Stimulated activated naive CD8-positive, alpha-beta T cell treated with anti-CD3 and anti-CD28 coated beads, Interleukin-15, Interleukin-2, amounts not matched to agents 100 ng/mL and 50 ng/mL, for 24 hours (primary cell): Measurements from ENCODE around the gene RRP8.

Experiments
- H3K27ac Mint-ChIP-seq: one replicate; pipeline ENCODE4 v1.8.0; 2021; ENCODE audit warnings: mild to moderate bottlenecking, mixed read lengths
- H3K27me3 Mint-ChIP-seq: one replicate; pipeline ENCODE4 v1.8.0; 2021; ENCODE audit warnings: mixed read lengths
- H3K36me3 Mint-ChIP-seq: one replicate; pipeline ENCODE4 v1.8.0; 2021; ENCODE audit warnings: low read depth, mixed read lengths
- H3K4me1 Mint-ChIP-seq: one replicate; pipeline ENCODE4 v1.8.0; 2021; ENCODE audit warnings: low read depth, mixed read lengths
- H3K4me3 Mint-ChIP-seq: one replicate; pipeline ENCODE4 v1.8.0; 2021; ENCODE audit warnings: mild to moderate bottlenecking, mixed read lengths
- H3K9me3 Mint-ChIP-seq: one replicate; pipeline ENCODE4 v1.8.0; 2021; ENCODE audit warnings: mixed read lengths

The RRP8 gene

GRCh38 chr11:6563667-6564066 lies 39.7 kb downstream of the RRP8 start:
- Mint-ChIP-seq H3K9me3 (no peaks in the 10 kb centered on the region), H3K36me3 (peaks cover 14% of the 10 kb centered on the region), H3K4me3 (no peak overlapping the region), H3K4me1 (no peaks in the 10 kb centered on the region), H3K27me3 (no peaks in the 10 kb centered on the region), H3K27ac (no peak overlapping the region)

- no peaks in the 10 kb centered on the region for H3K4me1 Mint-ChIP-seq
- no peak overlapping the region for H3K4me3 Mint-ChIP-seq
- H3K36me3 Mint-ChIP-seq = peaks cover 14% of the 10 kb centered on the region
- H3K27me3 Mint-ChIP-seq = no peaks in the 10 kb centered on the region
- no peak overlapping the region for H3K27ac Mint-ChIP-seq
- no peaks in the 10 kb centered on the region for H3K9me3 Mint-ChIP-seq
Observed at GRCh38 chr11:6563121-6563619, 40.2 kb downstream of the RRP8 start.

GRCh38 chr11:6561288-6561687 lies 42.1 kb downstream of the RRP8 start:
- H3K4me3 Mint-ChIP-seq = no peak overlapping the region
- H3K4me1 Mint-ChIP-seq = no peaks in the 10 kb centered on the region
- no peak overlapping the region for H3K27ac Mint-ChIP-seq
- H3K27me3 Mint-ChIP-seq = no peaks in the 10 kb centered on the region
- H3K9me3 Mint-ChIP-seq = no peaks in the 10 kb centered on the region
- peaks cover 11% of the 10 kb centered on the region for H3K36me3 Mint-ChIP-seq

- Mint-ChIP-seq H3K27me3 (no peaks in the 10 kb centered on the region), H3K27ac (no peak overlapping the region), H3K9me3 (no peaks in the 10 kb centered on the region), H3K4me3 (no peak overlapping the region), H3K4me1 (no peaks in the 10 kb centered on the region), H3K36me3 (peaks cover 10% of the 10 kb centered on the region)
Observed at GRCh38 chr11:6559369-6559768, 44.0 kb downstream of the RRP8 start.

GRCh38 chr11:6557761-6558674 lies 45.4 kb downstream of the RRP8 start:
- H3K4me1 Mint-ChIP-seq = no peaks in the 10 kb centered on the region
- no peaks in the 10 kb centered on the region for H3K27me3 Mint-ChIP-seq
- peaks cover 10% of the 10 kb centered on the region for H3K36me3 Mint-ChIP-seq
- H3K4me3 Mint-ChIP-seq = no peak overlapping the region
- no peaks in the 10 kb centered on the region for H3K9me3 Mint-ChIP-seq
- no peak overlapping the region for H3K27ac Mint-ChIP-seq

GRCh38 chr11:6557063-6557462 lies 46.4 kb downstream of the RRP8 start:
- Mint-ChIP-seq H3K27ac (no peak overlapping the region), H3K9me3 (no peaks in the 10 kb centered on the region), H3K4me1 (no peaks in the 10 kb centered on the region), H3K36me3 (peaks cover 6% of the 10 kb centered on the region), H3K27me3 (no peaks in the 10 kb centered on the region), H3K4me3 (no peak overlapping the region)

GRCh38 chr11:6556139-6556949 lies 47.1 kb downstream of the RRP8 start:
- no peaks in the 10 kb centered on the region for H3K9me3 Mint-ChIP-seq
- no peak overlapping the region for H3K4me3 Mint-ChIP-seq
- no peaks in the 10 kb centered on the region for H3K4me1 Mint-ChIP-seq
- no peaks in the 10 kb centered on the region for H3K36me3 Mint-ChIP-seq
- H3K27me3 Mint-ChIP-seq = no peaks in the 10 kb centered on the region
- H3K27ac Mint-ChIP-seq = no peak overlapping the region

- H3K27ac Mint-ChIP-seq = no peak overlapping the region
Observed at GRCh38 chr11:6554828-6555706, 48.3 kb downstream of the RRP8 start.

GRCh38 chr11:6553634-6554033 lies 49.8 kb downstream of the RRP8 start:
- Mint-ChIP-seq H3K27ac (no peak overlapping the region), H3K36me3 (no peaks in the 10 kb centered on the region), H3K9me3 (no peaks in the 10 kb centered on the region), H3K4me3 (no peak overlapping the region), H3K4me1 (no peaks in the 10 kb centered on the region), H3K27me3 (no peaks in the 10 kb centered on the region)

More at GRCh38 chr11:6554828-6555706, 48.3 kb downstream of the RRP8 start:
- no peaks in the 10 kb centered on the region for H3K27me3 Mint-ChIP-seq
- no peaks in the 10 kb centered on the region for H3K9me3 Mint-ChIP-seq
- no peaks in the 10 kb centered on the region for H3K4me1 Mint-ChIP-seq
- no peaks in the 10 kb centered on the region for H3K36me3 Mint-ChIP-seq
- H3K4me3 Mint-ChIP-seq = no peak overlapping the region

- Mint-ChIP-seq H3K27me3 (no peaks in the 10 kb centered on the region), H3K27ac (no peak overlapping the region), H3K36me3 (peaks cover 9% of the 10 kb centered on the region), H3K9me3 (no peaks in the 10 kb centered on the region), H3K4me1 (no peaks in the 10 kb centered on the region), H3K4me3 (no peak overlapping the region)
Observed at GRCh38 chr11:6548641-6549040, 54.8 kb downstream of the RRP8 start.

GRCh38 chr11:6548121-6548520 lies 55.3 kb downstream of the RRP8 start:
- Mint-ChIP-seq H3K36me3 (peaks cover 9% of the 10 kb centered on the region), H3K4me1 (no peaks in the 10 kb centered on the region), H3K27ac (no peak overlapping the region), H3K27me3 (no peaks in the 10 kb centered on the region), H3K4me3 (no peak overlapping the region), H3K9me3 (no peaks in the 10 kb centered on the region)

- H3K4me1 Mint-ChIP-seq = no peaks in the 10 kb centered on the region
- no peak overlapping the region for H3K4me3 Mint-ChIP-seq
- H3K27ac Mint-ChIP-seq = no peak overlapping the region
- peaks cover 9% of the 10 kb centered on the region for H3K36me3 Mint-ChIP-seq
- H3K9me3 Mint-ChIP-seq = no peaks in the 10 kb centered on the region
- H3K27me3 Mint-ChIP-seq = no peaks in the 10 kb centered on the region
Observed at GRCh38 chr11:6547177-6547576, 56.2 kb downstream of the RRP8 start.

- H3K27me3 Mint-ChIP-seq = no peaks in the 10 kb centered on the region
- no peak overlapping the region for H3K4me3 Mint-ChIP-seq
- no peaks in the 10 kb centered on the region for H3K9me3 Mint-ChIP-seq
- H3K36me3 Mint-ChIP-seq = peaks cover 9% of the 10 kb centered on the region
- no peak overlapping the region for H3K27ac Mint-ChIP-seq
- no peaks in the 10 kb centered on the region for H3K4me1 Mint-ChIP-seq
Observed at GRCh38 chr11:6546735-6547134, 56.7 kb downstream of the RRP8 start.

GRCh38 chr11:6545917-6546605 lies 57.4 kb downstream of the RRP8 start:
- Mint-ChIP-seq H3K27ac (no peak overlapping the region), H3K4me1 (no peaks in the 10 kb centered on the region), H3K27me3 (no peaks in the 10 kb centered on the region), H3K9me3 (no peaks in the 10 kb centered on the region), H3K36me3 (peaks cover 13% of the 10 kb centered on the region), H3K4me3 (no peak overlapping the region)
